ENCODE measurements around the gene MRAS.

MRAS gene

GRCh38 chr3:138377804-138378203, 29.4 kb downstream of the MRAS start:
- no peak for DNase-seq (ENCODE audit: low read depth)
- H3K4me3 ChIP-seq (ENCODE audit: low read depth, low read length): no peak overlapping the region
- no peak for TF ChIP-seq CTCF (IDR thresholded peaks at IDR 0.05; ENCODE audit: low read depth, low read length, missing control alignments)

- no peak for TF ChIP-seq CTCF (IDR thresholded peaks at IDR 0.05; ENCODE audit: low read depth, low read length, missing control alignments)
- DNase-seq (ENCODE audit: low read depth): no peak
Measured at GRCh38 chr3:138378331-138378730, 30.0 kb downstream of the MRAS start.

GRCh38 chr3:138378990-138379389, 30.6 kb downstream of the MRAS start:
- no peak for TF ChIP-seq CTCF (IDR thresholded peaks at IDR 0.05; ENCODE audit: low read depth, low read length, missing control alignments)
- no peak overlapping the region for H3K4me3 ChIP-seq (ENCODE audit: low read depth, low read length)
- DNase-seq (ENCODE audit: low read depth): no peak

More at GRCh38 chr3:138378331-138378730, 30.0 kb downstream of the MRAS start:
- H3K4me3 ChIP-seq (ENCODE audit: low read depth, low read length): no peak overlapping the region

- no peak for DNase-seq (ENCODE audit: low read depth)
- no peak overlapping the region for H3K4me3 ChIP-seq (ENCODE audit: low read depth, low read length)
- no peak for TF ChIP-seq CTCF (IDR thresholded peaks at IDR 0.05; ENCODE audit: low read depth, low read length, missing control alignments)
Measured at GRCh38 chr3:138381413-138381901, 33.1 kb downstream of the MRAS start.

- no peak overlapping the region for H3K4me3 ChIP-seq (ENCODE audit: low read depth, low read length)
- TF ChIP-seq CTCF (IDR thresholded peaks at IDR 0.05; ENCODE audit: low read depth, low read length, missing control alignments): no peak
- DNase-seq (ENCODE audit: low read depth): no peak
Measured at GRCh38 chr3:138381950-138382715, 33.8 kb downstream of the MRAS start.

GRCh38 chr3:138383715-138384465, 35.5 kb downstream of the MRAS start:
- H3K4me3 ChIP-seq (ENCODE audit: low read depth, low read length): no peak overlapping the region
- no peak for DNase-seq (ENCODE audit: low read depth)
- TF ChIP-seq CTCF (IDR thresholded peaks at IDR 0.05; ENCODE audit: low read depth, low read length, missing control alignments): no peak
